GM12872 (cell line): Measurements from ENCODE around the gene DLGAP1.

Experiments
- CTCF ChIP-seq: IDR thresholded peaks from 3 replicates; pipeline ENCODE4 v1.5.1; 2011; ENCODE audit warnings: low read depth, mild to moderate bottlenecking, low read length, moderate library complexity; ENCODE audit not compliant: insufficient read depth

DLGAP1 gene

GRCh38 chr18:4264347-4264791 is 190.7 kb downstream of the DLGAP1 start:
- TF ChIP-seq CTCF, result no peak

GRCh38 chr18:4260107-4260506 is 195.0 kb downstream of the DLGAP1 start:
- no peak for TF ChIP-seq CTCF

GRCh38 chr18:4256766-4257417 is 198.2 kb downstream of the DLGAP1 start:
- no peak for TF ChIP-seq CTCF

- no peak for TF ChIP-seq CTCF
Measured at GRCh38 chr18:4254840-4255239, 200.3 kb downstream of the DLGAP1 start.

GRCh38 chr18:4252829-4253228 is 202.3 kb downstream of the DLGAP1 start:
- TF ChIP-seq CTCF, result no peak

GRCh38 chr18:4251873-4252272 is 203.2 kb downstream of the DLGAP1 start:
- no peak for TF ChIP-seq CTCF

GRCh38 chr18:4251206-4251605 is 203.9 kb downstream of the DLGAP1 start:
- no peak for TF ChIP-seq CTCF
